Measurements from ENCODE around the gene NR6A1.
A peak's percentile ranks its signal among the peaks of the same experiment; 100 is the strongest.

Gene NR6A1

GRCh38 chr9:124625087-124625486 lies 146.0 kb downstream of the NR6A1 start:
- CTCF ChIA-PET: interaction anchor here (1.0 to 2.9 kb wide), 3 partner anchors 32 to 86 kb away, joined by 3 to 24 read pairs (median 8); no protein-coding TSS in a partner anchor
- H3K4me3 ChIP-seq (ENCODE audit: low read depth, low read length): no peak overlapping the region
- POLR2A ChIA-PET: interaction anchor here (1.4 kb wide), 1 partner anchor 34 kb away, joined by 3 read pairs; no protein-coding TSS in a partner anchor
- no peaks in the 10 kb centered on the region for H3K4me1 ChIP-seq (ENCODE audit: control insufficient read depth, insufficient read depth, low read length)
- no peaks in the 10 kb centered on the region for H3K9me3 ChIP-seq (ENCODE audit: control insufficient read depth, insufficient read depth, low read depth, low read length)
- TF ChIP-seq ZBTB11 (tag by site-specific recombination; conservative IDR thresholded peaks at IDR 0.05; ENCODE audit: low read depth) (no peak), ZNF623 (tag by site-specific recombination; IDR thresholded peaks at IDR 0.05) (no peak), GLIS2 (tag by site-specific recombination; IDR thresholded peaks at IDR 0.05) (no peak), BCL11A (tag by site-specific recombination; IDR thresholded peaks at IDR 0.05; ENCODE audit: low read depth) (no peak), ZNF704 (tag by site-specific recombination; IDR thresholded peaks at IDR 0.05) (no peak), ZIC2 (tag by site-specific recombination; IDR thresholded peaks at IDR 0.05) (no peak)
- H3K27ac ChIP-seq (ENCODE audit: extremely low read depth, low read depth, low read length): no peak overlapping the region
- no peaks in the 10 kb centered on the region for H3K36me3 ChIP-seq (ENCODE audit: control insufficient read depth in 2 of 2, insufficient read depth in 1 of 2, low read length in 2 of 2)

- ChIA-PET CTCF (interaction anchor here (0.9 to 2.9 kb wide), 4 partner anchors 33 to 87 kb away, joined by 3 to 24 read pairs (median 6); no protein-coding TSS in a partner anchor), POLR2A (interaction anchor here (1.4 kb wide), 1 partner anchor 34 kb away, joined by 3 read pairs; no protein-coding TSS in a partner anchor)
- TF ChIP-seq ZNF155 (tag by site-specific recombination; IDR thresholded peaks at IDR 0.05): no peak
- no peak for TF ChIP-seq HOXD13 (CRISPR knock-in tag; IDR thresholded peaks at IDR 0.05; ENCODE audit: borderline replicate concordance)
- TF ChIP-seq ZNF157 (tag by site-specific recombination; IDR thresholded peaks at IDR 0.05): no peak
- no peak for TF ChIP-seq ZNF664 (tag by site-specific recombination; IDR thresholded peaks at IDR 0.05)
- no peak for TF ChIP-seq MZF1 (tag by site-specific recombination; IDR thresholded peaks at IDR 0.05; ENCODE audit: borderline replicate concordance)
- no peak for TF ChIP-seq GFI1B (tag by site-specific recombination; IDR thresholded peaks at IDR 0.05)
- TF ChIP-seq ZNF830 (tag by site-specific recombination; IDR thresholded peaks at IDR 0.05; ENCODE audit: low read depth): no peak
- no peaks in the 10 kb centered on the region for H3K36me3 ChIP-seq (ENCODE audit: control insufficient read depth in 2 of 2, insufficient read depth in 1 of 2, low read length in 2 of 2)
- H3K4me1 ChIP-seq (ENCODE audit: control insufficient read depth, insufficient read depth, low read length): no peaks in the 10 kb centered on the region
- H3K4me3 ChIP-seq (ENCODE audit: low read depth, low read length): no peak overlapping the region
- no peak overlapping the region for H3K27ac ChIP-seq (ENCODE audit: extremely low read depth, low read depth, low read length)
- no peaks in the 10 kb centered on the region for H3K9me3 ChIP-seq (ENCODE audit: control insufficient read depth, insufficient read depth, low read depth, low read length)
Observed at GRCh38 chr9:124624735-124624992, 146.4 kb downstream of the NR6A1 start.

- H3K27ac ChIP-seq (ENCODE audit: extremely low read depth, low read depth, low read length): no peak overlapping the region
Observed at GRCh38 chr9:124623966-124624734, 147.0 kb downstream of the NR6A1 start.

More at GRCh38 chr9:124623966-124624734, 147.0 kb downstream of the NR6A1 start:
- Histone ChIP-seq H3K9me3 (ENCODE audit: control insufficient read depth, insufficient read depth, low read depth, low read length) (no peaks in the 10 kb centered on the region), H3K4me1 (ENCODE audit: control insufficient read depth, insufficient read depth, low read length) (no peaks in the 10 kb centered on the region), H3K4me3 (ENCODE audit: low read depth, low read length) (no peak overlapping the region), H3K36me3 (ENCODE audit: control insufficient read depth in 2 of 2, insufficient read depth in 1 of 2, low read length in 2 of 2) (no peaks in the 10 kb centered on the region)
- ChIA-PET POLR2A (no interaction called here), CTCF (interaction anchor here (0.5 to 2.9 kb wide), 9 partner anchors 33 to 208 kb away, joined by 3 to 24 read pairs (median 3); no protein-coding TSS in a partner anchor)
- TF ChIP-seq ZFHX2 (tag by site-specific recombination; conservative IDR thresholded peaks at IDR 0.05): no peak
- no peak for TF ChIP-seq ZNF558 (tag by site-specific recombination; IDR thresholded peaks at IDR 0.05)
- peak; percentile 35 for TF ChIP-seq OSR2 (tag by site-specific recombination; IDR thresholded peaks at IDR 0.05)
- TF ChIP-seq ZNF830 (tag by site-specific recombination; IDR thresholded peaks at IDR 0.05; ENCODE audit: low read depth): no peak
- TF ChIP-seq ZNF488 (tag by site-specific recombination; IDR thresholded peaks at IDR 0.05): no peak
- TF ChIP-seq ZBTB1 (tag by site-specific recombination; IDR thresholded peaks at IDR 0.05): no peak
- no peak for TF ChIP-seq ZNF426 (tag by site-specific recombination; IDR thresholded peaks at IDR 0.05)

Measured in HEK293 (cell line).